Stimulated activated CD4-positive, alpha-beta T cell treated with anti-CD3 and anti-CD28 coated beads, Interleukin-4, amount 100 ng/mL, for 48 hours (primary cell): Measurements from ENCODE around the gene C1orf116.

Experiments
- DNase-seq, 2 donors: peaks; one replicate each; pipeline ENCODE4 v3.0.0-alpha.2; 2020; ENCODE audit warnings: low read depth in 2 of 2

Gene C1orf116

DNA sequence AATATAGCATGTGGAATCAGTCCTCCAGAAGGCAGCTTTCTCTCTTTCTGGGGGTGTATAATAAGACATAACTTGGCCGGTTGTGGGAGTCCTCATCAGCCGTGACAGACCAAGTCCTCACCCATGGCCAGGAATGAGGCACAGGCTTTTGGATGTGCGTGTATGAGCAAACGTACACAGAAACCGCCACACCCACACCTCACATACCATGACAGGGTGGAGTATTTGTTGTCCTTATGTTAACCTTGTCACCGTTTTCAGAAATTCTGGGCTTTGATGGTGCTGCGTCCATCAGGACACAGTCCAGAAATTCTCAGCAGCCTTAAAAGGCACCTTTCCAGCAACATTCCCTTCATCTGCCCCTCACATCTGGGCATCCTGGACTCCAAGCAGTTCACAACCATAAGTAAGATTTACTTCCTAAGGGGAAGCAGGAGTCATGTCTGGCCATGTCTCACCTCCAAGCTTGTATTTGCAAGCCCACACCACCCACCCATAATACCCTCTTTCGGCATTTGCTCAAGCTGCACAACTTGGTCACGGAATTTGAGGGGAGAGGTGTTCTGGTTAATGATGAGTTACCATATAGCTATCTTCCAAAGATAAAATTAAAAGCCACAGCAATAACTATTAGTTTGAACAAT, 12.4 kb downstream of the C1orf116 start:
- no peak for DNase-seq

DNA sequence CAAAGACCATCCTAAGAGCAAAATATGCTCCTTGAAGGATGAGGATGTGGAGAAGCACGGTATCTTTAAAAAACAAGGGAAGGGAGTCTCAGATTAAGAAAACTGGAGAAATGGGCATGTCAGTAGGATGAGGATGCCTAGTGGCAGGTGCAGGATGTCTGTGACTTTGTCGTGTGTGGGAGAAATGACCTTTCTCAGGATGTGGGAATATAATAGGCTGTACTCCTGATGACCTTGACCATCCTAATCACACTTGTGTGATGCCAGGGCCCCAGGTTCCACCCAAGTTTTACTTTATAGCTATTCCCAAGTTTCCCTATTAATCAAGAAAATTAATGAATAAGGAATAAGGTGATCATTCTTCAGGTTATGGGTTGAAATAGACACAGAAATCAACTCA, 12.9 kb downstream of the C1orf116 start:
- no peak for DNase-seq

DNA sequence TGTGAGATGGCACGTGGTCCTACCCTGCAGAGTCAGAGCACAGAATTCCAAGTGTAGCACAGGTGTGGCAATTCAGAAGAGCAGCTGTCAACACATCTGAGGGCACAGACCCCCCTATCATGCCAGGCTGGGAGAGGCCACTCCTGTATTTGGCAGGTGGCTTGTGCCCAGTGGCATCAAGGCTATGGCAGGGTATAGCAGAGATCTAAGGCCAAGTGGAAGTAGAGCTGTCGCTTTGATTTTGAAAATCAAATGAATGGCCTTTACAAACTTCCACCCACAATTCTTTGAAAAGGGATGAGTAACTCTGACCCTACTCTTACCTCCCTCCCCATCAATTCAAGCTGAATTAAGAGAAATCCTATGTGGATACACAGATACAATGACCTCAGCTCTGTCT, 13.4 kb downstream of the C1orf116 start:
- no peak for DNase-seq

DNA sequence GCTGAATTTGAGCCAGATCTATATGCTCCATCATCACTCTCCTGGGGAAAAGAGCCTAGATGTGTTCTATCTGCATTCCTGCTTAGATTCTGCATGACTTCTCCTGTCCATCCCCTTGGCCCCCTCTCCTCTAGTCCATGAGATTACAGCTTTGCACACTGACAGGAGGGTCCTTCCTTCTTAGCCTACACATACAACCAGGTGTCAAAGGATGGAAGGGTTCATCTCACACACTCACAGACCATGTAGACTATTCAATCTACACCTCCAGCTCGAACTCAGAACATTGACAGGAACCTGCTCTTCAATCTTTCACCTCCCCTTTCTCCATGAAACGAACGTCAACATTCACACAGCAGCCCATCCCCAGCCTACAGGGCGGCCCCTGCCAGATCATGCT, 13.8 kb downstream of the C1orf116 start:
- no peak for DNase-seq

DNA sequence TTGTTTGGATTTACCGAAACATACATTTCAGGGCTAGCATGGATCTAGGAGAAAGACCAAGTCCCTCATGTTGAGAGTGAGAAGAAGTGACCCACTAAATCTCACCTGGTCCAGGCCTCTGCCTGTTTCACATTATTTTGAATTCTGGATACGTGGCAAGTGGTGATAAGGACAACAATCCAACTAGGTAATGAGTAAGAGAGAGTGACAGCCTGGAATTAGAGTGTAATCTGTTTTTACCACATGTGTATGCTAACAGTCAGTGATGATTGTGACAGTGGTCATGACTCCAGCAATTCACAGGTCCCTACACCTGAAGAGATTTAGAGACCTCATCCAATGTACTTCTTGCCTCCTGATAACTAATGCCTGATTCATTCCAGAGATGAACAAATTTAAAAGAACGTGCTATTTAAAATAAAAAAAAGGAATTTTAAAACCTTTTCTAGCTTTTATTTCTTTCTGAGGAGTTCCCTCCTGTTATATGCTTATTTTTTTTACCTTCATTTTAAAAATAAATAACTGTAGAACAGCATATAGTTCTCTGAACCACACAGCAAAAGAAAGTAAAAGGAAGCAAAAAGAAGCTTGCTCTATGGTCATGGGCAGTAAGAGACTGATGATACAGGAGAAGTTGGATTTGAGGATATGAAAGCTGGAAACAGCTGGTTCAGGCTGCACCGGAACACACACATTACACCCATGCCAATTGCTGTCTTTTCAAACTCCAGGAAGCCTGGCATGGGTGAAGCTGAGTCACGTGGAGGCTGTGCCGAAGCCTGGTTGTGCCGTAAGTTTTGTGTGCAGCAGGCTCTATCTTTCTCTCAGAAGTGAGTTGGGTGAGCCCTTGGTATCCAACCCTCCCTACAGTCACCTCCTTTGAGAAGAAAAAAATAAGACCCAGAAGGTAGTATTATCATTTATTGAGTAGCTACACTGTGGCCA, 14.7 kb downstream of the C1orf116 start:
- DNase-seq: no peak

DNA sequence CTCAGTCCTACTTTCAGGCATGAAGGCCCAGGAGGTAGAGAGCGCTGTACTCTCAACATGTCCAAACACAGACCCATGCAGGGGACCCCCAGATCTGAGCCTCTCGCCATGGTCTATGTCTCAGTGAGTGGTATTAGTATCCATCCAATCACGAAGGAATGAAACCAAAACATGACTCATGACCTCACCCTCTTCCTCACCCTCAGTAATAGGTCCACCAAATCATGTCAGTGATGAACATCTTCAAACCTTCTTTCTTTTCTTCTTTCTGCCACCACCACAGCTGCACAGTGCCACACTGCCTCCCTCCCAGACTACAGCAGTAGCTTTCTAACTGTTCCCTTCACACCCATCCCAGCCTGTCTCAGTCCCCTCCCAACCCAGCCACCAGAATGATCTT, 16.8 kb downstream of the C1orf116 start:
- DNase-seq: no peak

DNA sequence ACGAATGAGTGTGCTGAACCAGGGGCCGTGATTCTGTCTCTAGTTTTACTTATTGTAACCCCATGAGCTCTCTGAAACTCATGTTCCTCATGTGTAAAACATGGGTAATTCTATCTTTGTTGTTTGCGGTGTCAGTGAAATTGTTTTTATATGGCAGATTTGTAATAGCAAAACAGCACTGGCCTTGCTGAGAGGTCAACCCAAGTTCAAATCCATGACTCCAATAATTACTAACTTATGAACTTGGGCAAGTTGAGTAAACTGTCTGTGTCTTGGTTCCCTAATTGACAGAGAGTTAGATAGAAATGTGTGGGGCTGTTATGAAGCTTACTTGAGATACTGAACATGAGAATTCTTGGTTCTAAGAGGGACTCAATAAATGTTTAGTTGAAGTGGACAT, 17.8 kb downstream of the C1orf116 start:
- no peak for DNase-seq

DNA sequence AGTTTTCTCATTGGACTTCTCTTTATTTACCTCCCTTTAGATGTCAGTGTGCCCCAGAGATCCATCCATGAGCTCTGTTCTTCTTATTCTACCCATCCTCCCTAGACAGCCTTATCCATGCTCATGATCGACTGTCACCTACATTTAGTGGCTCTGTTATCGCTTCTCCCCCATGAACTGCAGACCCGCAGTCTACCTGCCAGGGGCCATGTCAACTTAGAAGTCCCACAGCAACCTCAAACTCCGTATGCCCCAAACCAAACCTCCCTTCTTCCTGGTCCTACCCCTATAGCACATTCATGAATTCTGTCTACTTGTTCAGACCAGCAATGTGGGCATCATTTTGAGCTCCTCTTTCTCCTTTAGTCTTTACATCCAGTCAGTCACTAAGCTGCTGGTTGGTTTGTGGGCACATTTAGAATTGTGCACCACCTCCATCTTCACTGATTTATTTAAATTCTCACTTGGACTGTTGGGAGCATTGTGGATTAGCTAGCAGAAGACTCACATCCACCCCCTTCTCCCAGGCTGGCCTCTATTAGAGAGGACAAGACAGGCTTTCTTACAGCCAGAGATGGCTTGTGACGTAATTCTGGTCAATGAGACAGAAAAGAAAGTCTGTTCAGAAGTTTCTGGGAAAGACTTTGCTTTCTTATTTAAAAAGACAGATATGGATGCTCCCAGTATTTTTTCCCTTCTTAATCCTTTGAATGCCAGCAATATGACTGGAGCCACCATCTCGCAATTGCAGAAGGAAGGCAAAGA, 19.1 kb downstream of the C1orf116 start:
- DNase-seq: no peak

DNA sequence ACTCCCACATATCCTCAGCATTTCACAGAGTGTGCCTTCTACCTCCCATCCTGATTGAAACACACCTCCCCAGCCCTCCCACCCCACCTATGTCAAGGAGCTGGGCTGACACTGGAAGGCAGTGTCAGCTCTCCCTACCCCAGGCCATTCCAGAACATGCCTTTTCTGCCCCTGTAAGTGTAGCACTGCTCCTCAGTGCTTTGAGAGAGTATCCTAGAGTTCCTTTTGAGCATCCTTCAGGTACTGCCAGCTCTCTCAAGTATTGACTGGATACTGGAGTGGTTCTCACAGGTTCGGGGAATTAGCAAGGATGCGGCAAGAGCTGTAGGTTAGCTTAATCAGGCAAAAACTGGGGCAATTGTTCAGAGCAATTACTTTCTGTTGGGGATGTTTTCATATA, 21.8 kb downstream of the C1orf116 start:
- DNase-seq: no peak

DNA sequence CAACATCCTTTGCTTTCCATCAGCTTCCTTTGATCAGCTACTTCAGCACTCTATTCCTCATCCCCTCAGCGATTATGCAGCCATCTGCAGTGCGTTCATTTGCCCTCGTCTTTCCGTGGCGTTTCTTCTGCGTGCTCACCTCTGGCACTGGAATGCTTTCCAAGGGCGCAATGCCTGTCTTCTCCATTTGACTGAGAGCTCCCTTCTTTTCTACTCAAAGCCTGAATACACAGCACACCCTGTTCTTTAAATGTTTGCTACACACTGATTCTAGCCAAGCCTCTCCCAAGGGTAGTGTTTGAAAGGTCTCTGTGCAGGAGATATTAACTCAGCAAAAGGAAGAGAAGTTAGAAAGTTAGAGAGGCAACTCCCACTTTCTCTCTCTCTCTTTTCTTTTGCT, 22.6 kb downstream of the C1orf116 start:
- no peak for DNase-seq

DNA sequence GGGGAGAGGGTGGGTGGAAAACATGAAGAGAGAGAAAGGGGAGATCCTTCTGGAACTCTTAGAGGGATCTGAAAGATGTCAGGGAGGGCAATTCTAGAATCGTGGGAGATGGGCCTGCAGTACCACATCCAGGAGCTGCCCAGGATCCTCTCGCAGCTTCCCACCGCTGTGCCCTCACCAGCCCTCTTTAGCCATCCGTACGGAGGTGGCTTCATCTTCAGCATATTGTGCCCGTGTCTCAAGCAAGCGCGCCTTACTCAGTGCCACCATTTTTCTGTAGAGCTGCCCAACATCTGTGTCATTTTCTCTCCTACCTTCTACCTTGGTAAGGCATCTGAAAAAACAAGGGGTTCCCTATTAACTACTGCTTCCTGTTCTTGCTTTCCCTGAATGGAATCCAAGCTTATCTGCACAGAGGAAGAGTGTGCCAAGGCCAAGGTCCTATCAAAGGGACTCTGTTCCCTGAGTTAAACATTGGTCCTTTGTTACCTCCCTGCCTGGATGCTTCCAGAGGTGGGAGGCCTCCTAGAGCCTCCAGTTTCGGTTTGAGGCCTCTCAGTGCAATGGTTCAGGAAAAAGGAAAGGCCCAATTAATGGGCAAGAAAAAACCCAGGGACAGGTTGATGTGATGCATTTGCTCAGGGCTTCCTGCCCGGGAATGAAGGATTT, 23.2 kb downstream of the C1orf116 start:
- no peak for DNase-seq

DNA sequence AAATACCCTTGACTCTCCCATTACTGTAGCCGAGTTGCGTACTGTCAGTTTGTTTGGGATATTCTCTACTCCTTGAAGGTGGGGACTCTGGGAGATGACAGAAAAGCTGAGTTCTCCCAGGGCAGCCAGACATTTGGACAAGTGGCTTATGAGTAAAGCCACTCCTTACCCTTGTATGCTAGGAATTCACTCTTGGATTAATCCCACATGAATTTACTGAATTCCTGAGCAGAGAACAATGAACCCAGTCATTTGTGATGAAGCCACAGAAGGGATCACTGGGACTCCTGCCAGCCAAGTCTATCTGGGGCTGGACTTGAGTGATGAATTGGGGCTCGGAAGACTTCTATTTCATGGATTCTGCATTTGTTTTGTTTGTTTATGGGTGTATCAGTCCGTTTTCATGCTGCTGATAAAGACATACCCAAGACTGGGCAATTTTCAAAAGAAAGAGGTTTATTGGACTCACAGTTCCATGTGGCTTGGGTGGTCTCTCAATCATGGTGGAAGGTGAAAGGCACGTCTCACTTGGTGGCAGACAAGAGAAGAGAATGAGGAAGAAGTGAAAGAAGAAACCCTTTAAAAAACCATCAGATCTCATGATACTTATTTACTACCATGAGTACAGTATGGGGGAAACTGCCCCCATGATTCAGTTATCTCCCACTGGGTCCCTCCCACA, 25.1 kb downstream of the C1orf116 start:
- DNase-seq: no peak

DNA sequence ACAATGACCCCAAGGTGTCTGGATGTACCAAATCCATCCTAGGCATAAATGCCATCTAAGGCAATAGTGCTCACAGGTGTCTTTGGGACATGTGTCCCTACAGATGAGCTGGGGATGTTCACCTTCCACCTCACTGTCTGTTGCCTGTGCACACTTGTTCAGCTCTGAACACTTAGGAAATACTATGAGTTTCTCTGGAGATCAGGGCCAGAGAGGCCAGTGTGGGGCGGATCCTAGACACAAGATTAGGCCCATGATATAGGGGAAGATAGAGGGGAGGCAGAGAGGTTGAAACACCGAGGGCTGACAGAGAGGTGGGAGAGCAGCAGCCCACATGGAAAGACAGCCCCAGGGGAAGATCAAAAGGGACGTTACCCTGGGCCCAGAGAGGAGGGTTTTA, 25.6 kb downstream of the C1orf116 start:
- DNase-seq: no peak

DNA sequence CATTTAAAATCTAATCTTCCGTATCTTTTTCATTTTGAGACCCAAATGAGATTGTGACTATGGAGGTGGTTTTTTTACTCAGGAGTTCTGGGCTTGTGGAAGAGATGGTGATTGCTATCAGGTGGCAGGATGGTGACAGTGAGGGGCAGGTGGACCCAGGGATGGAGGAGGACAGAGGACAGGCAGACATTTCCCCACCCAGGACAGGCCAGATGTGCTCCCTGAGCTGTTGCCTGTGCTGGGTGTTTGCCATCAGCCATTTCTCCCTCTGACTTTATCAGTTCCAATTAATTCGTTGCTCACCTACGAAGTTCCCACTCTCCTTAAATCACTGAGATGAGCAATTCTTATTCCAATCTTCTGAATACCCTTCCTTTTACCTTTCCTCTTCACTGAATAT, 26.5 kb downstream of the C1orf116 start:
- DNase-seq: no peak

DNA sequence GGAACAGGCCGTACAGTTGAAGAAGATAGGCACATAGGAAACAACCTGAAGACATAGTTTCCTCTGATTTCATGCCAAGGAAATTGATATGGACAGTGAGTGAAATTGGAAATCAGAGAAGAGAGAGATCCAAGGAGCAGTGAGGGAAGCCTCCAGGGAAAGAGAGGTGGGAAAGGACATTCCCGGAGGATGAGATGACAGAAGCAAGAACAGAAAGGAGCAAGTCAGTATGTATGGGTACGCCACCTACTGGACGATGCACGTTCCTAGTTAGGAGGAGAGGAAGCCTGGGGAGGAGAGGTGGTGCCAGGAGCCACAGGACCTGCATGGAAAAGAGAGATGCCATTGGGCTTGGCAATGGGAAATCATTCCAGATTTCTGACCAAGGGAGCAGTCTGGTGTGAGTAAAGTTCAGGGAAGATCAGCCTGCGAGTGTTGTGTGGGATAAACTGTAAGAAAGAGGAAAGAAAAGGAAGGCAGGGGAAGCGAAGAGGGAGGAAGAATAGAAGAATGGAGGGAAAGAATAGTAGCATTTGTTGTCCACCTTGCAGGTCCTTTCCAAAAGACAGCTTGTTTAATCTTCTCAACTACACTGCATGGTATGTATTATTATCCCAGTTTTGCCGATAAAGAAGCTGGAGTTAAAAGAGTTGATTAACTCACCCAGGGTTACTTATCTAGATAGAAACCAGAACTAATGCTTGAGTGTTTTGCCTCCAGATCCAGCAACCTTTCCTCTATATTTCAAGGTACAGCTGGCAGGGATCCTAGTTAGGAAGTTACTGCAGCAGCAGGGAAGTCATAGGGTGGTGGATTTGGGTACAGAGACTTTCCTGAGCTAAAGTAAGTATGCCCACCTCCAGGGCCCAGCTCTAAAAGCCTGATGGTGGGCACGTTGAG, 27.4 kb downstream of the C1orf116 start:
- peak in 1 of 2 donors; percentile 30 for DNase-seq

DNA sequence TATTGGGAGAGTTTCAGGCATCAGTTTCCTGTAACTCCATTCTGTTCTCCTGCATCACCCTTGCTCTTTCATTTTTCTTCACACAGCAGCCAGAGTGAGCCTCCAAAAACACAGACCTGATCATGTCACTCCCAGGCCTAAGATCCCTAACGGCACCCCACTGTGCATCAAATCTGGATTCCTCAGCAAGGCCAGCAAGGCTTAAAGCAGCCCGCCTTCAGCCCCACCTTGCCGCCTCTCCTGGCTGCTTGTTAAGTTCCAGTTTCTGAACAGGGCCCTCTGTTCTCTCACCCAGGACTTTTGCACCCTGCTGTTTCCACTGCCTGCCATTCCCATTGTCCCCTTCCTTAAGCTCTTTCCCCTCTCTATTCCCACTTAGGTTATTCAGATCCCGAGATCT, 29.3 kb downstream of the C1orf116 start:
- no peak for DNase-seq

DNA sequence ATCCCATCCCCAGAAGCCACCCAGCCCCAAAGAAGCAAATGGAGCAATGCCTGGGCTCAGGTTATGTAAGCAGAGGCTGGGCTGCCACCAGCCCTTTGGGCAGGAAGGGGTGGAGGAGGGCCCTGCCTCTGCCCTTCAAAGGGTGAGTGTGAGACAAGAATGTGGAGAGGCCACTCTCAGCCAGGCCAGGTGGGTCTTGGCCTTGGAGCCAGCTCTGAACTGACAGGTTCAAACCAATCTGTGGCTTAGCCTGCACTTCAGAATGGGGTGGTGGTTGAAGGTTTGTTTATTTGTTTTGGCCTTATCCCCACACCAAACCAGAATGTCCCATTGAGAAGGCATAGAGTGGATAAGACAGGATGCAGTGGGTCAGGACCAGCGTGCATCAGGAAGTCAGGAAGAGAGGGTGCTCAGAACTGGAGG, 29.8 kb downstream of the C1orf116 start:
- no peak for DNase-seq

DNA sequence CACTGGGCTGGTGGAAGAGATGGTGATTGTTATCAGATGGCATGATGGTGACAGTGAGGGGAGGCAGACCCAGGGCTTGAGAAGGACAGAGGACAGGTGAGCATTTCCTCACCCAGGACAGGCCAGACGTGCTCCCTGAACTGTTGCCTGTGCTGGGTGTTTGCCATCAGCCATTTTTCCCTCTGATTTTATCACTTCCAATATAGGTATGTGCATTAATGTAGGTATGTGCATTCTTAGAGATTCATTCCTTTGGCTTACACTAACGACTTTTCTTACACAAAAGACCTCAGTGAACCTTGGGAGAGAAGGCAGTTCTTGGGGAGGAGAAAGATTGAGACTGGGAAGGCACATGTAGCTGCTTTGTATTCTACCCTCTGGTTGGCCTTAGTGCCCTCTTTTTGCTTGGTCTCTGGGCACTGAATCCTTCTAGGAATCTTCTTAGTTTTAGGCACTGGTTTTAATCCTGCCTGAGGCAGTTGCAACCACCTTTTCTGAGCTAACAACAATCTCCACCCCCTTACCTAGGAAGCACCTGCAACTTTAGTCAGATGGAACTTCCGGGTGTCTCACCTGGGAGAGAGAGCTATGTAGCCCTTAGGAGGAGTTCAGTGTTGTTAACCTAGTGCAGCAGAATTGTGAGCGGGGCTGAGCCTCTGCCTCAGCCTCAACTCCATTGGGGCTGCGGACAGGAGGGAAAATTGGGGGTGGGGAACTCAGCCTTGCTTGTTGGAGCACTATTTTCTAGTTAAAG, 30.9 kb downstream of the C1orf116 start:
- no peak for DNase-seq

DNA sequence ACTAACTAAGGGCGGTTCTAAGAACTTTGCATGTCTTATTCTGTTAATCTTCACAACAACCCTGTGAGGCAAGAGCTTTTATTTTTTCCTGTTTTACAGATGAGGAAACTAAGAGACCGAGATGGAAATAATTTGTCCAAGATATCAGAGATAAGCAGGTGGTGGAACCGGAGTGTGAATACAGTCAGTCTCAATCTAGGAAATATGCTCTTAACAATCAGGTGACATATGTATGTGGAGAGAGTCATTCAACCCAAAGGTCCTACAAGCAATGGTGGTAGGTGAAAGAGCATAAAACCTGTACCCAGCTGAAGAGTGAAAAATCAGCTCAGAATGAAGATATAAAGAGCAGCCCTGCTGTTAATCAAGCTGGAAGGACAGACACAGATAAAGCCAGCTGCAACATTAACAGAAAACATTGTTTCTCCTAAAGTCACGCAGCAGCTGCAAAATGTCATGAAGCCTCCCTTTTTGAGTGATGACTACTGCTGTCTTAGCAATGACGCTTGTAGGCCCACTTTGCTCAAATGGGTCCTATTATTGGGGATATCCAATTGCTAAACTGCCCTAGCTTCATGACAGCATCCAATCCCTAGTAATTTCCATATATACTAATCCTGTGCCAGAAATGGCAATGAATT, 31.8 kb downstream of the C1orf116 start:
- DNase-seq: no peak
